ENCODE measurements around the gene PCSK9. TPM values are rescaled to one million over a fixed set of nuclear protein-coding genes. Genes with fewer than 3 reads are reported as not detected.
A peak's percentile ranks its signal among the peaks of the same experiment; 100 is the strongest.

PCSK9 gene
- total and polyA plus RNA-seq, 9 of the 15 experiments (the other 6 are each of a cell fraction or from before 2014, with no cell fraction given), result 3.2 to 58.6 (median 24.7) TPM

- Histone ChIP-seq H3K36me3 (ENCODE audit: control insufficient read depth, insufficient read depth, low read length) (peaks cover 44% of the 10 kb centered on the region), H3K4me1 (replicated peaks in 1 of 2; ENCODE audit: control insufficient read depth in 2 of 2, insufficient read depth in 2 of 2, low read length in 2 of 2) (peaks cover 34 to 40% of the 10 kb centered on the region in 2 experiments), H3K9me3 (replicated peaks; ENCODE audit: control insufficient read depth, insufficient read depth, low read depth, low read length) (no peaks in the 10 kb centered on the region), H3K79me2 (ENCODE audit: control insufficient read depth, insufficient read depth, low read length) (peaks cover 64% of the 10 kb centered on the region), H4K20me1 (replicated peaks; ENCODE audit: control insufficient read depth, insufficient read depth, low read length) (peaks cover 9% of the 10 kb centered on the region; the same call in 1 of the 2 replicates), H3K9ac (ENCODE audit: insufficient read depth in 1 of 2, low read depth in 2 of 2, low read length in 2 of 2) (peak overlapping the region; percentile 64 to 96), H3K4me2 (ENCODE audit: insufficient read depth, low read length) (peak overlapping the region; percentile 84), H3K4me3 (peak overlapping the region; percentile 56), H3K9me1 (ENCODE audit: control insufficient read depth, insufficient read depth, low read length) (no peaks in the 10 kb centered on the region), H3K27me3 (ENCODE audit: control insufficient read depth in 2 of 2, insufficient read depth in 2 of 2, low read length in 2 of 2) (no peaks in the 10 kb centered on the region; a peak in 1 of 5 replicates), H2AFZ (ENCODE audit: low read depth, low read length) (peak overlapping the region; percentile 70), H3K27ac (ENCODE audit: extremely low read depth, low read depth, low read length) (peak overlapping the region; percentile 67; the same call in 2 of the 3 replicates)
- FAIRE-seq (no peak), ATAC-seq (peak; percentile 49), DNase-seq (ENCODE audit: extremely low read depth in 1 of 4, low spot score in 3 of 4) (peak in 2 of 4 experiments; percentile 27 to 31)
- intact Hi-C loops (cut with micrococcal nuclease) (no loop called here), in situ Hi-C loops (cut with MboI) (no loop called here)
- POLR2A ChIA-PET, result interaction anchor here (0.8 to 1.1 kb wide), 2 partner anchors 15 to 90 kb away, joined by 3 to 4 read pairs; no protein-coding TSS in a partner anchor
- CTCF ChIA-PET (ENCODE audit: low intra/inter-chr PET ratio), result no interaction called here
- TSS peak; percentile 38 for BruUV-seq (replicated peaks)
- 2% methylated on average over 36 of the region's 49 CpGs for WGBS (ENCODE audit: insufficient coverage, low coverage, missing lambda C conversion rate)
- TF ChIP-seq, protein P1, sequence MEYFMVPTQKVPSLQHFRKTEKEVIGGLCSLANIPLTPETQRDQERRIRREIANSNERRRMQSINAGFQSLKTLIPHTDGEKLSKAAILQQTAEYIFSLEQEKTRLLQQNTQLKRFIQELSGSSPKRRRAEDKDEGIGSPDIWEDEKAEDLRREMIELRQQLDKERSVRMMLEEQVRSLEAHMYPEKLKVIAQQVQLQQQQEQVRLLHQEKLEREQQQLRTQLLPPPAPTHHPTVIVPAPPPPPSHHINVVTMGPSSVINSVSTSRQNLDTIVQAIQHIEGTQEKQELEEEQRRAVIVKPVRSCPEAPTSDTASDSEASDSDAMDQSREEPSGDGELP (CRISPR knock-in tag; IDR thresholded peaks at IDR 0.05; ENCODE audit: borderline replicate concordance), result 0 out of 2 replicates have a peak, but pooled peaks have one; percentile 19
- TF ChIP-seq FOXP1 (CRISPR knock-in tag; IDR thresholded peaks at IDR 0.05), result no peak
- TF ChIP-seq ZNF263 (CRISPR knock-in tag; IDR thresholded peaks at IDR 0.05; ENCODE audit: borderline replicate concordance), result peak; percentile 98
- TF ChIP-seq, protein P2, sequence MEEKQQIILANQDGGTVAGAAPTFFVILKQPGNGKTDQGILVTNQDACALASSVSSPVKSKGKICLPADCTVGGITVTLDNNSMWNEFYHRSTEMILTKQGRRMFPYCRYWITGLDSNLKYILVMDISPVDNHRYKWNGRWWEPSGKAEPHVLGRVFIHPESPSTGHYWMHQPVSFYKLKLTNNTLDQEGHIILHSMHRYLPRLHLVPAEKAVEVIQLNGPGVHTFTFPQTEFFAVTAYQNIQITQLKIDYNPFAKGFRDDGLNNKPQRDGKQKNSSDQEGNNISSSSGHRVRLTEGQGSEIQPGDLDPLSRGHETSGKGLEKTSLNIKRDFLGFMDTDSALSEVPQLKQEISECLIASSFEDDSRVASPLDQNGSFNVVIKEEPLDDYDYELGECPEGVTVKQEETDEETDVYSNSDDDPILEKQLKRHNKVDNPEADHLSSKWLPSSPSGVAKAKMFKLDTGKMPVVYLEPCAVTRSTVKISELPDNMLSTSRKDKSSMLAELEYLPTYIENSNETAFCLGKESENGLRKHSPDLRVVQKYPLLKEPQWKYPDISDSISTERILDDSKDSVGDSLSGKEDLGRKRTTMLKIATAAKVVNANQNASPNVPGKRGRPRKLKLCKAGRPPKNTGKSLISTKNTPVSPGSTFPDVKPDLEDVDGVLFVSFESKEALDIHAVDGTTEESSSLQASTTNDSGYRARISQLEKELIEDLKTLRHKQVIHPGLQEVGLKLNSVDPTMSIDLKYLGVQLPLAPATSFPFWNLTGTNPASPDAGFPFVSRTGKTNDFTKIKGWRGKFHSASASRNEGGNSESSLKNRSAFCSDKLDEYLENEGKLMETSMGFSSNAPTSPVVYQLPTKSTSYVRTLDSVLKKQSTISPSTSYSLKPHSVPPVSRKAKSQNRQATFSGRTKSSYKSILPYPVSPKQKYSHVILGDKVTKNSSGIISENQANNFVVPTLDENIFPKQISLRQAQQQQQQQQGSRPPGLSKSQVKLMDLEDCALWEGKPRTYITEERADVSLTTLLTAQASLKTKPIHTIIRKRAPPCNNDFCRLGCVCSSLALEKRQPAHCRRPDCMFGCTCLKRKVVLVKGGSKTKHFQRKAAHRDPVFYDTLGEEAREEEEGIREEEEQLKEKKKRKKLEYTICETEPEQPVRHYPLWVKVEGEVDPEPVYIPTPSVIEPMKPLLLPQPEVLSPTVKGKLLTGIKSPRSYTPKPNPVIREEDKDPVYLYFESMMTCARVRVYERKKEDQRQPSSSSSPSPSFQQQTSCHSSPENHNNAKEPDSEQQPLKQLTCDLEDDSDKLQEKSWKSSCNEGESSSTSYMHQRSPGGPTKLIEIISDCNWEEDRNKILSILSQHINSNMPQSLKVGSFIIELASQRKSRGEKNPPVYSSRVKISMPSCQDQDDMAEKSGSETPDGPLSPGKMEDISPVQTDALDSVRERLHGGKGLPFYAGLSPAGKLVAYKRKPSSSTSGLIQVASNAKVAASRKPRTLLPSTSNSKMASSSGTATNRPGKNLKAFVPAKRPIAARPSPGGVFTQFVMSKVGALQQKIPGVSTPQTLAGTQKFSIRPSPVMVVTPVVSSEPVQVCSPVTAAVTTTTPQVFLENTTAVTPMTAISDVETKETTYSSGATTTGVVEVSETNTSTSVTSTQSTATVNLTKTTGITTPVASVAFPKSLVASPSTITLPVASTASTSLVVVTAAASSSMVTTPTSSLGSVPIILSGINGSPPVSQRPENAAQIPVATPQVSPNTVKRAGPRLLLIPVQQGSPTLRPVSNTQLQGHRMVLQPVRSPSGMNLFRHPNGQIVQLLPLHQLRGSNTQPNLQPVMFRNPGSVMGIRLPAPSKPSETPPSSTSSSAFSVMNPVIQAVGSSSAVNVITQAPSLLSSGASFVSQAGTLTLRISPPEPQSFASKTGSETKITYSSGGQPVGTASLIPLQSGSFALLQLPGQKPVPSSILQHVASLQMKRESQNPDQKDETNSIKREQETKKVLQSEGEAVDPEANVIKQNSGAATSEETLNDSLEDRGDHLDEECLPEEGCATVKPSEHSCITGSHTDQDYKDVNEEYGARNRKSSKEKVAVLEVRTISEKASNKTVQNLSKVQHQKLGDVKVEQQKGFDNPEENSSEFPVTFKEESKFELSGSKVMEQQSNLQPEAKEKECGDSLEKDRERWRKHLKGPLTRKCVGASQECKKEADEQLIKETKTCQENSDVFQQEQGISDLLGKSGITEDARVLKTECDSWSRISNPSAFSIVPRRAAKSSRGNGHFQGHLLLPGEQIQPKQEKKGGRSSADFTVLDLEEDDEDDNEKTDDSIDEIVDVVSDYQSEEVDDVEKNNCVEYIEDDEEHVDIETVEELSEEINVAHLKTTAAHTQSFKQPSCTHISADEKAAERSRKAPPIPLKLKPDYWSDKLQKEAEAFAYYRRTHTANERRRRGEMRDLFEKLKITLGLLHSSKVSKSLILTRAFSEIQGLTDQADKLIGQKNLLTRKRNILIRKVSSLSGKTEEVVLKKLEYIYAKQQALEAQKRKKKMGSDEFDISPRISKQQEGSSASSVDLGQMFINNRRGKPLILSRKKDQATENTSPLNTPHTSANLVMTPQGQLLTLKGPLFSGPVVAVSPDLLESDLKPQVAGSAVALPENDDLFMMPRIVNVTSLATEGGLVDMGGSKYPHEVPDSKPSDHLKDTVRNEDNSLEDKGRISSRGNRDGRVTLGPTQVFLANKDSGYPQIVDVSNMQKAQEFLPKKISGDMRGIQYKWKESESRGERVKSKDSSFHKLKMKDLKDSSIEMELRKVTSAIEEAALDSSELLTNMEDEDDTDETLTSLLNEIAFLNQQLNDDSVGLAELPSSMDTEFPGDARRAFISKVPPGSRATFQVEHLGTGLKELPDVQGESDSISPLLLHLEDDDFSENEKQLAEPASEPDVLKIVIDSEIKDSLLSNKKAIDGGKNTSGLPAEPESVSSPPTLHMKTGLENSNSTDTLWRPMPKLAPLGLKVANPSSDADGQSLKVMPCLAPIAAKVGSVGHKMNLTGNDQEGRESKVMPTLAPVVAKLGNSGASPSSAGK (IDR thresholded peaks at IDR 0.05), result peak; percentile 14; the same call in 1 of the 2 replicates
Observed at GRCh38 chr1:55040083-55040932, 960 bp downstream of the PCSK9 start.
